GM12878 (cell line): ENCODE measurements around the gene MAPK13. TPM values are rescaled to one million over a fixed set of nuclear protein-coding genes. Genes with fewer than 3 reads are reported as not detected.

Source experiments
- ATAC-seq: fragments of 200-7000 bp; cut with Tn5 transposase; 3 replicates; pipeline ENCODE4 v1.9.1; 2020; ENCODE audit warnings: mild to moderate bottlenecking, moderate library complexity
- BruUV-seq: library from RNA; stranded (reverse); fragments of 400-500 nt; replicated peaks from 2 replicates; lab custom pipeline; 2021; lab: Mats Ljungman, UMichigan
- CTCF ChIA-PET: fragments of 300-600 bp; sonication (Branson Sonifier 250); formaldehyde crosslinking; extraction: SDS; loops from one replicate; lab custom pipeline; 2021; ENCODE audit warnings: inconsistent platforms; lab: Yijun Ruan, JAX
- POLR2A ChIA-PET: fragments of 350-600 bp; formaldehyde crosslinking; extraction: SDS; loops from one replicate; lab custom pipeline; 2021; ENCODE audit warnings: inconsistent platforms; lab: Charles Lee
- RAD21 ChIA-PET: fragments of 300-600 bp; sonication (Branson Sonifier 250); formaldehyde crosslinking; loops from one replicate; lab custom pipeline; 2023; ENCODE audit warnings: antibody characterized with exemption; ENCODE audit not compliant: unreplicated experiment; lab: Charles Lee
- SMC1A ChIA-PET: fragments of 300-600 bp; sonication (Branson Sonifier 250); formaldehyde crosslinking; loops from one replicate; lab custom pipeline; 2023; ENCODE audit not compliant: unreplicated experiment, uncharacterized antibody; lab: Charles Lee
- DNase-seq: peaks from one replicate; pipeline ENCODE4 v3.0.0-alpha.2; 2011; ENCODE audit warnings: low read depth, low spot score
- FAIRE-seq: peaks from 3 replicates; lab custom pipeline; 2011; peaks lifted over from hg19 to GRCh38; lab: Jason Lieb, UNC
- H2AFZ ChIP-seq: 2 replicates; pipeline ENCODE4 v1.6.0; 2011; ENCODE audit warnings: low read depth, low read length, control low read depth; ENCODE audit not compliant: control insufficient read depth
- H3K27ac ChIP-seq: 2 replicates; pipeline ENCODE4 v1.5.1; 2011; ENCODE audit warnings: control low read depth; ENCODE audit not compliant: control insufficient read depth, insufficient read depth
- H3K27me3 ChIP-seq, 2 experiments: replicated peaks in 1 of 2; 2 replicates each; pipeline versions ENCODE4 v1.6.0 to v1.6.1; 2011; ENCODE audit warnings: low read length in 1 of 2; ENCODE audit not compliant: control insufficient read depth in 2 of 2, insufficient read depth in 2 of 2
- H3K36me3 ChIP-seq, 2 experiments: 2 replicates each; pipeline ENCODE4 v1.5.1; 2011; ENCODE audit warnings: low read length in 1 of 2; ENCODE audit not compliant: control insufficient read depth in 2 of 2, insufficient read depth in 2 of 2
- H3K4me1 ChIP-seq: 2 replicates; pipeline ENCODE4 v1.6.1; 2011; ENCODE audit warnings: mild to moderate bottlenecking, low read length, moderate library complexity, mixed read lengths; ENCODE audit not compliant: control insufficient read depth, insufficient read depth
- H3K4me2 ChIP-seq: 2 replicates; pipeline ENCODE4 v1.6.0; 2011; ENCODE audit warnings: control low read depth; ENCODE audit not compliant: control insufficient read depth, insufficient read depth
- H3K4me3 ChIP-seq: fragments of 200-600 bp; sonication (generic); 2 replicates; pipeline ENCODE4 v1.5.1; 2016
- H3K79me2 ChIP-seq: 2 replicates; pipeline ENCODE4 v1.6.0; 2011; ENCODE audit warnings: low read length; ENCODE audit not compliant: control insufficient read depth, insufficient read depth
- H3K9ac ChIP-seq: 2 replicates; pipeline ENCODE4 v1.8.0; 2011; ENCODE audit warnings: low read length, control low read depth, mixed read lengths; ENCODE audit not compliant: control insufficient read depth, insufficient read depth
- H3K9me3 ChIP-seq: replicated peaks from 3 replicates; pipeline ENCODE4 v1.5.1; 2011; ENCODE audit warnings: mild to moderate bottlenecking, low read length; ENCODE audit not compliant: control insufficient read depth, insufficient read depth
- H4K20me1 ChIP-seq: 2 replicates; pipeline ENCODE4 v1.6.0; 2011; ENCODE audit not compliant: control insufficient read depth, insufficient read depth
- LARP7 ChIP-seq: fragments of 450-650 bp; IDR thresholded peaks from 2 replicates; pipeline ENCODE4 v1.6.1; 2017; ENCODE audit warnings: mild to moderate bottlenecking
- NFIC ChIP-seq: IDR thresholded peaks from 2 replicates; pipeline ENCODE4 v1.6.1; 2012; ENCODE audit warnings: low read depth, mild to moderate bottlenecking, inconsistent platforms, low read length, moderate library complexity
- PRDM15 ChIP-seq: fragments of 450-650 bp; formaldehyde crosslinking; IDR thresholded peaks from 2 replicates; pipeline ENCODE4 v1.4.0; 2020; ENCODE audit warnings: mild to moderate bottlenecking, moderate library complexity
- RCOR1 ChIP-seq: conservative IDR thresholded peaks from 2 replicates; pipeline ENCODE4 v1.6.1; 2012; ENCODE audit warnings: low read depth, low read length, improper control_type of control experiment
- TAF1 ChIP-seq: IDR thresholded peaks from 2 replicates; pipeline ENCODE4 v1.6.1; 2011; ENCODE audit warnings: mild to moderate bottlenecking, low read depth, low read length, borderline replicate concordance
- WGBS: methylation state at CpG from one replicate; pipeline ENCODE4 v1.1.6; 2016; ENCODE audit warnings: low lambda C conversion rate; ENCODE audit not compliant: insufficient replicate concordance, insufficient coverage; ENCODE audit errors: missing lambda C conversion rate; 5-methylcytosine and 5-hydroxymethylcytosine counted together
- in situ Hi-C: fragments of 300-500 bp; cut with MboI; formaldehyde crosslinking; loops from 9 replicates; pipeline ENCODE4 v1.14.3; 2018; ENCODE audit warnings: mixed read lengths
- intact Hi-C: fragments of 100-400 bp; cut with micrococcal nuclease; formaldehyde crosslinking; loops from one replicate; pipeline ENCODE4 v1.14.2; 2022; ENCODE audit not compliant: unreplicated experiment
- polyA plus RNA-seq, 11 experiments: library from polyadenylated mRNA; depleted of rRNA in 4 of 11; unstranded in 6 of 11; stranded (reverse) in 5 of 11; fragments of >200 nt; fragmentation: Nextera tagmentation in 4 of 11; fragmentation: Illumina TruSeq in 1 of 11; extraction: Ambion mirVana in 4 of 11; extraction: Trizol in 1 of 11; gene quantifications; 1 replicate in 1 of 11; 2 replicates in 10 of 11; pipeline versions ENCODE4 v1.2.1 to v1.2.3, GENCODE V29; 2011 to 2016; ENCODE audit warnings: inconsistent platforms in 2 of 11, missing spikeins in 2 of 11, low read depth in 1 of 11
- total RNA-seq, 4 experiments: library from RNA; depleted of rRNA in 3 of 4; stranded (reverse); fragments of >200 nt in 3 of 4; fragmentation: Illumina TruSeq in 1 of 4; extraction: Trizol in 1 of 4; gene quantifications; 2 replicates each; pipeline versions ENCODE4 v1.2.1 to v1.2.3, GENCODE V29; 2013 to 2021
- TF ChIP-seq, protein P1 (sequence below): IDR thresholded peaks from 2 replicates; pipeline ENCODE4 v1.6.1; 2011; ENCODE audit warnings: mild to moderate bottlenecking, low read depth, low read length, moderate library complexity; ENCODE audit not compliant: insufficient replicate concordance
- TF ChIP-seq, protein P2 (sequence below): IDR thresholded peaks from 2 replicates; pipeline ENCODE4 v1.6.1; 2011; ENCODE audit warnings: borderline replicate concordance, low read depth, mild to moderate bottlenecking, moderate library complexity, low read length; ENCODE audit not compliant: insufficient read depth, poor library complexity, severe bottlenecking

MAPK13 gene
- total and polyA plus RNA-seq, 10 of the 15 experiments (the other 5 are each of a cell fraction or from before 2014, with no cell fraction given) = 1.8 to 48.0 (median 37.5) TPM

- POLR2A ChIA-PET = no interaction called here
- Histone ChIP-seq H3K27ac (no peak overlapping the region), H3K79me2 (no peaks in the 10 kb centered on the region), H3K4me1 (no peaks in the 10 kb centered on the region), H3K9ac (no peak overlapping the region), H3K4me3 (no peak overlapping the region), H3K36me3 (no peaks in the 10 kb centered on the region), H3K4me2 (no peak overlapping the region), H2AFZ (no peak overlapping the region), H3K9me3 (peaks cover 4% of the 10 kb centered on the region; the same call in 1 of the 3 replicates), H4K20me1 (no peaks in the 10 kb centered on the region), H3K27me3 (no peaks in the 10 kb centered on the region)
- SMC1A ChIA-PET = no interaction called here
- FAIRE-seq (no peak), ATAC-seq (no peak), DNase-seq (no peak)
- CTCF ChIA-PET = interaction anchor here (0.5 to 1.7 kb wide), 3 partner anchors 8 to 50 kb away, joined by 3 to 4 read pairs (median 3); no protein-coding TSS in a partner anchor
- WGBS = 85% methylated on average over 2 of the region's 2 CpGs
- BruUV-seq = no TSS peak
- intact Hi-C loops = no loop called here
- RAD21 ChIA-PET = no interaction called here
- in situ Hi-C loops = no loop called here
- TF ChIP-seq TAF1 (no peak), LARP7 (no peak), RCOR1 (no peak)
Measured at GRCh38 chr6:36155662-36156061, 25.3 kb downstream of the MAPK13 start.

DNA sequence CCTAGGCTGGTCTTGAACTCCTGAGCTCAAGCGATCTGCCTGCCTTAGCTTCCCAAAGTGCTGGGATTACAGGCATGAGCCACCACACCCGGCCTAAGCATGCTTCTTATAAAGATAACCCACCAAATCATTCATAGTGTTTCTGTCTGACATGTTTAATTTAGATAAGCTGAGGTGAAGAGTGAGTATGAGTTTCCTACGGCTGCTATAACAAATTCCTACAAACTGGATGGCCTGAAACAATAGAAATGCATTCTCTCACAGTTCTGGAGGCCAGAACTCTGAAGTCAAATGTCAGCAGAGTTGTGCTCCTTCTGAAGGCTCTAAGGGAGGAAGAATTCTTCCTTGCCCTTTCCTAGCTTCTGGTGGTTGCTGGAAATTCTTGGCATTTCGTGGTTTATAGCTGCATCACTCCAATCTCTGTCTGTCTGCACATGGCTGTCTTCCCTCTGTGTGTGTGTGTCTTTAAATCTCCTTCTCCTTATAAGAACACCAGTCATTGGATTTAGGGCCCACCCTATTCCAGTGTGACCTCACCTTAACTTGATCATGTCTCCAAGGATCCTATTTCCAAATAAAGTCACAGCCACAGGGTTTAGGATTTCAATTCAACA, 29.9 kb downstream of the MAPK13 start:
- no peak overlapping the region for H3K4me2 ChIP-seq
- ChIA-PET RAD21 (no interaction called here), SMC1A (interaction anchor here (0.6 kb wide), 1 partner anchor 414 kb away, joined by 3 read pairs; no protein-coding TSS in a partner anchor), CTCF (interaction anchor here (0.6 to 1.4 kb wide), 2 partner anchors 12 to 27 kb away, joined by 3 read pairs; no protein-coding TSS in a partner anchor), POLR2A (no interaction called here)
- H2AFZ ChIP-seq = no peak overlapping the region
- no peak overlapping the region for H3K4me3 ChIP-seq
- no peak for DNase-seq
- H3K36me3 ChIP-seq = no peaks in the 10 kb centered on the region
- FAIRE-seq = no peak
- H3K79me2 ChIP-seq = no peaks in the 10 kb centered on the region
- H3K27me3 ChIP-seq = no peaks in the 10 kb centered on the region
- H3K9ac ChIP-seq = no peak overlapping the region
- no peak for ATAC-seq
- intact Hi-C loops (no loop called here), in situ Hi-C loops (no loop called here)
- H3K27ac ChIP-seq = no peak overlapping the region
- no peaks in the 10 kb centered on the region for H3K4me1 ChIP-seq
- no peaks in the 10 kb centered on the region for H4K20me1 ChIP-seq
- no TSS peak for BruUV-seq
- peaks cover 4% of the 10 kb centered on the region; the same call in 1 of the 3 replicates for H3K9me3 ChIP-seq
- WGBS = 56% methylated on average over 4 of the region's 4 CpGs
- TF ChIP-seq NFIC (no peak), PRDM15 (CRISPR knock-in tag) (no peak)
- TF ChIP-seq, protein P1, sequence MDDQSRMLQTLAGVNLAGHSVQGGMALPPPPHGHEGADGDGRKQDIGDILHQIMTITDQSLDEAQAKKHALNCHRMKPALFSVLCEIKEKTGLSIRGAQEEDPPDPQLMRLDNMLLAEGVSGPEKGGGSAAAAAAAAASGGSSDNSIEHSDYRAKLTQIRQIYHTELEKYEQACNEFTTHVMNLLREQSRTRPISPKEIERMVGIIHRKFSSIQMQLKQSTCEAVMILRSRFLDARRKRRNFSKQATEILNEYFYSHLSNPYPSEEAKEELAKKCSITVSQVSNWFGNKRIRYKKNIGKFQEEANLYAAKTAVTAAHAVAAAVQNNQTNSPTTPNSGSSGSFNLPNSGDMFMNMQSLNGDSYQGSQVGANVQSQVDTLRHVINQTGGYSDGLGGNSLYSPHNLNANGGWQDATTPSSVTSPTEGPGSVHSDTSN = no peak
- TF ChIP-seq, protein P2, sequence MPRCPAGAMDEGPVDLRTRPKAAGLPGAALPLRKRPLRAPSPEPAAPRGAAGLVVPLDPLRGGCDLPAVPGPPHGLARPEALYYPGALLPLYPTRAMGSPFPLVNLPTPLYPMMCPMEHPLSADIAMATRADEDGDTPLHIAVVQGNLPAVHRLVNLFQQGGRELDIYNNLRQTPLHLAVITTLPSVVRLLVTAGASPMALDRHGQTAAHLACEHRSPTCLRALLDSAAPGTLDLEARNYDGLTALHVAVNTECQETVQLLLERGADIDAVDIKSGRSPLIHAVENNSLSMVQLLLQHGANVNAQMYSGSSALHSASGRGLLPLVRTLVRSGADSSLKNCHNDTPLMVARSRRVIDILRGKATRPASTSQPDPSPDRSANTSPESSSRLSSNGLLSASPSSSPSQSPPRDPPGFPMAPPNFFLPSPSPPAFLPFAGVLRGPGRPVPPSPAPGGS = no peak
